Gastroesophageal sphincter (tissue), 4 donors: Measurements from ENCODE around the gene PRMT3. TPM values are rescaled to one million over a fixed set of nuclear protein-coding genes. Genes with fewer than 3 reads are reported as not detected.

Experiments used
- ATAC-seq: fragments of 150-250 bp; one replicate; pipeline ENCODE4 v1.9.1; 2016; ENCODE audit warnings: mild to moderate bottlenecking, moderate library complexity
- H3K27ac ChIP-seq, 4 donors: fragments of 200-600 bp; sonication (generic) in 3 of 4; 1 replicate in 3 of 4; 2 replicates in 1 of 4; pipeline ENCODE4 v1.5.1; 2016 to 2019
- H3K27me3 ChIP-seq: fragments of 200-600 bp; sonication (generic); one replicate; pipeline ENCODE4 v1.5.1; 2019
- H3K36me3 ChIP-seq, 2 donors: fragments of 200-600 bp; sonication (generic); one replicate each; pipeline ENCODE4 v1.5.1; 2019; ENCODE audit warnings: control low read depth in 1 of 2
- H3K4me1 ChIP-seq, 3 donors: fragments of 200-600 bp; sonication (generic); 1 replicate in 2 of 3; 2 replicates in 1 of 3; pipeline ENCODE4 v1.5.1; 2016 to 2019; ENCODE audit warnings: control low read depth in 2 of 3
- H3K4me3 ChIP-seq, 2 donors: fragments of 200-600 bp; sonication (generic); one replicate each; pipeline ENCODE4 v1.5.1; 2019; ENCODE audit warnings: mild to moderate bottlenecking in 1 of 2, moderate library complexity in 1 of 2
- H3K9me3 ChIP-seq, 3 donors: fragments of 200-600 bp; sonication (generic); one replicate each; pipeline ENCODE4 v1.5.1; 2017 to 2019; ENCODE audit warnings: control low read depth in 2 of 3
- EP300 ChIP-seq: sonication (generic); formaldehyde crosslinking; IDR thresholded peaks from one replicate; pipeline ENCODE4 v1.6.1; 2017; ENCODE audit warnings: antibody characterized with exemption, mild to moderate bottlenecking
- POLR2A ChIP-seq, 2 donors: fragments of 450-650 bp; IDR thresholded peaks; one replicate each; pipeline ENCODE4 v1.6.1; 2017; ENCODE audit warnings: antibody characterized with exemption in 2 of 2, mild to moderate bottlenecking in 2 of 2, moderate library complexity in 1 of 2
- POLR2AphosphoS5 ChIP-seq: sonication (generic); formaldehyde crosslinking; IDR thresholded peaks from one replicate; pipeline ENCODE4 v1.6.1; 2017; ENCODE audit warnings: antibody characterized with exemption
- WGBS, 2 donors: methylation state at CpG; one replicate each; pipeline ENCODE4 v1.1.5; 2018; ENCODE audit warnings: low coverage in 1 of 2; 5-methylcytosine and 5-hydroxymethylcytosine counted together
- total RNA-seq, 4 donors: library from RNA; depleted of rRNA; stranded (reverse); fragments of >200 nt; gene quantifications; one replicate each; pipeline ENCODE4 v1.1.0, GENCODE V29; 2016
- TF ChIP-seq, protein P1 (sequence below), 4 experiments: fragments of 200-600 bp in 2 of 4; fragments of 450-650 bp in 2 of 4; sonication (generic) in 1 of 4; IDR thresholded peaks; one replicate each; pipeline ENCODE4 v1.5.1; 2017 to 2019; ENCODE audit warnings: antibody characterized with exemption in 4 of 4, mild to moderate bottlenecking in 2 of 4, moderate library complexity in 2 of 4

PRMT3 gene
- total RNA-seq, 4 donors from 2014 or later = 9.9 to 20.9 (median 18.8) TPM

DNA sequence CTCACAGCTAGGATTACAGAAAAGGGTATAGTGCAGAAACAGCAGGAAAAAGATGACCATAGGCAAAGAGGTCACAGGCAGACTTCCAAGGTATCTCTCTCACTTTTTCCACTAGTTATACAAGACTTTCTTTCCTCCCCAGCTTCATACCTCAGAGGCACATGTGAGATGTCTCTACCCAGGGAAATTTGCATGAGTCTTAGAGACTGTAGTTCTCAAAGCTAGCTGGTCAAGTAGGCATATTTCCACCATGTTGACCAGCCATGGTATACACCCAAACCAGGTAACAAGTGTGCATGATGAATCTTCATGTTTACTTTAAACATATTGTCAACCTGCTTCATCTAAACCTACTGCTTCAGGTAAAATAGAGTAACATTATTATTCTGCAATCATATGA, 27.9 kb downstream of the PRMT3 start:
- Histone ChIP-seq H3K4me3 (no peak overlapping the region), H3K36me3 (peaks cover 0 to 57% of the 10 kb centered on the region in 2 donors), H3K27me3 (no peaks in the 10 kb centered on the region), H3K4me1 (no peaks in the 10 kb centered on the region), H3K27ac (no peak overlapping the region), H3K9me3 (no peaks in the 10 kb centered on the region)
- ATAC-seq = no peak
- TF ChIP-seq POLR2AphosphoS5 (no peak), EP300 (no peak), POLR2A (IDR thresholded peaks at IDR 0.05) (no peak)
- TF ChIP-seq, protein P1, sequence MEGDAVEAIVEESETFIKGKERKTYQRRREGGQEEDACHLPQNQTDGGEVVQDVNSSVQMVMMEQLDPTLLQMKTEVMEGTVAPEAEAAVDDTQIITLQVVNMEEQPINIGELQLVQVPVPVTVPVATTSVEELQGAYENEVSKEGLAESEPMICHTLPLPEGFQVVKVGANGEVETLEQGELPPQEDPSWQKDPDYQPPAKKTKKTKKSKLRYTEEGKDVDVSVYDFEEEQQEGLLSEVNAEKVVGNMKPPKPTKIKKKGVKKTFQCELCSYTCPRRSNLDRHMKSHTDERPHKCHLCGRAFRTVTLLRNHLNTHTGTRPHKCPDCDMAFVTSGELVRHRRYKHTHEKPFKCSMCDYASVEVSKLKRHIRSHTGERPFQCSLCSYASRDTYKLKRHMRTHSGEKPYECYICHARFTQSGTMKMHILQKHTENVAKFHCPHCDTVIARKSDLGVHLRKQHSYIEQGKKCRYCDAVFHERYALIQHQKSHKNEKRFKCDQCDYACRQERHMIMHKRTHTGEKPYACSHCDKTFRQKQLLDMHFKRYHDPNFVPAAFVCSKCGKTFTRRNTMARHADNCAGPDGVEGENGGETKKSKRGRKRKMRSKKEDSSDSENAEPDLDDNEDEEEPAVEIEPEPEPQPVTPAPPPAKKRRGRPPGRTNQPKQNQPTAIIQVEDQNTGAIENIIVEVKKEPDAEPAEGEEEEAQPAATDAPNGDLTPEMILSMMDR (IDR thresholded peaks at IDR 0.05) = no peak

DNA sequence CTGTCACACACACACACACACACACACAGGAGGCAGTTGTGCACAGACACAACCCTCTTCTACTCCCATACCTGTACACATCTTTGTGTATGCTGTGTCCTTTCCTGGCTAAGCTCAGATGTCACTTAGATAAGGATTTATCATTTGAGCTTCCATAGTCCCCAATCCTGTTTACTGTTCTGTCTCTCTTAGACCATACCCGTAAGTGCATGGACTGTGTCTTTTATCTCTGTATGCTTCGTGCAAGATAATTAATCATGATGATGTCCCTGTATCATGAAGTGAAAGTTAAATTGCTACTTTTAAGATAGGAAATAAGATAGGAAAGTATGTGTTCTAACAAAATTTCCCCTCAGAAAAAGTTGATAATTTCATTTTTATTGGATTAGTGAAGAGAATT, 30.3 kb downstream of the PRMT3 start:
- no peak for ATAC-seq
- Histone ChIP-seq H3K36me3 (peaks cover 0 to 69% of the 10 kb centered on the region in 2 donors), H3K4me3 (no peak overlapping the region), H3K9me3 (no peaks in the 10 kb centered on the region), H3K27ac (no peak overlapping the region), H3K27me3 (no peaks in the 10 kb centered on the region), H3K4me1 (no peaks in the 10 kb centered on the region)
- WGBS, 2 donors = 39 to 71% methylated on average over 2 of the region's 2 CpGs
- no peak for TF ChIP-seq POLR2A (IDR thresholded peaks at IDR 0.05)
- TF ChIP-seq POLR2AphosphoS5 = no peak
- no peak for TF ChIP-seq EP300
- TF ChIP-seq, protein P1 (IDR thresholded peaks at IDR 0.05) = no peak

DNA sequence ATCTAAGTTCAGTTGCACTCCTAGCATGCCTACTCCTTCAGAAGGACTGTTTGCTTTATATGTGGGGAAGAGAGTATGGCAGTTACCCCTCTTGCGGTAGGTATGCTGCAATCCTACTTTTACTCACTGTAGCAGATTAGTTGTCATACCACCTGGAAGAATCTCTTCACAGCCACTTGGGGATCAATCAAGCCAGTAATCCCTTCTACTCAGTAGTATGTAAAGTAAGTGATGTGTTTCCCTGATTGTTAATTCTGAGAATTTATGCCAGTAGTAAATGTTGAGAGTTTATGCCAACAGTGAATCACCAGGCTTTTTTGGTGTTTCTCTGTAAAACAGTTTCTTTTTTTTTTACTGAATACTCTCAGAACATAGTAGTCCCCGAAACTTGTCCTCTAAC, 34.4 kb downstream of the PRMT3 start:
- no peak for ATAC-seq
- TF ChIP-seq, protein P1 (IDR thresholded peaks at IDR 0.05) = no peak
- TF ChIP-seq POLR2AphosphoS5 (no peak), EP300 (no peak), POLR2A (IDR thresholded peaks at IDR 0.05) (no peak)
- WGBS, 2 donors = 93 to 95% methylated on average over 2 of the region's 2 CpGs

DNA sequence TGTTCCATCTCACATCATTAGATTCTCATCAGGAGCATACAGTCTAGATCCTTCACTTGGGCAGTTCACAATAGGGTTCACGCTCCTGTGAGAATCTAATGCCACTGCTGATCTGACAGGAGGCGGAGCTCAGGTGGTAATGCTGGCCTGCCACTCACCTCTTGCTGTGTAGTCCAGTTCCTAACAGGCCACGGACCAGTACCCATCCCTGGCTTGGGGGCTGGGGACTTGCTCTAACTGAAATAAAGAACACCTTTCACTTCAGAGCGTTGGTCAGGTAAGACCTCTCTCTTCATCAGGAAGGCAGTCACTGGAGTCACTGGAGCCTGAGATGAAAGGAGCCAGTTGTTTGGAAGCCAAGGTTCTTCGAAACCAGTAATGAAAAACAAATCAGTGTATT, 41.7 kb downstream of the PRMT3 start:
- peaks cover 0 to 17% of the 10 kb centered on the region in 2 donors for H3K36me3 ChIP-seq
- no peak for ATAC-seq
- H3K4me3 ChIP-seq = no peak overlapping the region
- WGBS, 2 donors = 90% methylated on average over 2 to 4 of the region's 5 CpGs
- no peaks in the 10 kb centered on the region for H3K27me3 ChIP-seq
- H3K9me3 ChIP-seq = no peaks in the 10 kb centered on the region
- no peaks in the 10 kb centered on the region for H3K4me1 ChIP-seq
- TF ChIP-seq, protein P1 (IDR thresholded peaks at IDR 0.05) = no peak
- TF ChIP-seq POLR2A (IDR thresholded peaks at IDR 0.05) = no peak
- TF ChIP-seq EP300 = no peak
- no peak for TF ChIP-seq POLR2AphosphoS5
- no peak overlapping the region for H3K27ac ChIP-seq

More for the DNA sequence above, 34.4 kb downstream of the PRMT3 start:
- no peaks in the 10 kb centered on the region for H3K9me3 ChIP-seq
- H3K4me3 ChIP-seq = no peak overlapping the region
- H3K36me3 ChIP-seq = peaks cover 0 to 40% of the 10 kb centered on the region in 2 donors
- H3K27ac ChIP-seq = no peak overlapping the region
- no peaks in the 10 kb centered on the region for H3K4me1 ChIP-seq
- no peaks in the 10 kb centered on the region for H3K27me3 ChIP-seq

DNA sequence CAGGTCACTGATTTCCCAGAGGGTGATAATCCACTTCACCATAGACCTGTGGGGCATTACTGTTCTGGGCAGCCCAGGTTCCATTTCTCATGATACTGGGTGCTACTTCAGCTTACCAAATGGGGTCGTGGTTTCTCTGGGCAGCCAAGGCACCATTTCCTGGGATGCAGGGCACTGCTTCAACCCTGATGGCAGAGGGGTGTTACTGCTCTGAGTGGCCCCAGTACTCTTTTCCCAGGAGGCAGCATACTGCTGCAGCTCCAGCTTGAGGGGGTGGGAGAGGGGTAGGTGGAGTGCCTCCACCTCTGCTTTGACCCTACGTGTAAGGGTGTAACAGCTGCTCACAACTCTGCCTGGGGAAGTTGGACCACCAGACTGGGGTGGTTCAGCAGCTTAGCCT, 51.1 kb downstream of the PRMT3 start:
- Histone ChIP-seq H3K4me3 (no peak overlapping the region), H3K27me3 (no peaks in the 10 kb centered on the region), H3K27ac (no peak overlapping the region), H3K9me3 (no peaks in the 10 kb centered on the region), H3K4me1 (no peaks in the 10 kb centered on the region), H3K36me3 (peaks cover 0 to 28% of the 10 kb centered on the region in 2 donors)
- no CpG with 5 or more reads among the region's 2 CpGs for WGBS, 2 donors
- ATAC-seq = no peak
- TF ChIP-seq POLR2A (IDR thresholded peaks at IDR 0.05) (no peak), POLR2AphosphoS5 (no peak), EP300 (no peak)
- TF ChIP-seq, protein P1 (IDR thresholded peaks at IDR 0.05) = no peak
